HG03378 (cell line): ENCODE measurements around the gene RNASEH2C.
"Not testable (repeated sequence)": the region's sequence is repeated elsewhere in the genome, so short reads cannot be mapped to it uniquely, and the experiment has no call there.

Experiments used
- ATAC-seq: cut with Tn5 transposase; IDR thresholded peaks from one replicate; pipeline ENCODE4 v1.9.1; 2021; ENCODE audit warnings: mild to moderate bottlenecking, moderate library complexity; ENCODE audit not compliant: unreplicated experiment

Gene RNASEH2C

GRCh38 chr11:65691847-65692246 is 28.8 kb downstream of the RNASEH2C start:
- ATAC-seq, result not testable (repeated sequence)

DNA sequence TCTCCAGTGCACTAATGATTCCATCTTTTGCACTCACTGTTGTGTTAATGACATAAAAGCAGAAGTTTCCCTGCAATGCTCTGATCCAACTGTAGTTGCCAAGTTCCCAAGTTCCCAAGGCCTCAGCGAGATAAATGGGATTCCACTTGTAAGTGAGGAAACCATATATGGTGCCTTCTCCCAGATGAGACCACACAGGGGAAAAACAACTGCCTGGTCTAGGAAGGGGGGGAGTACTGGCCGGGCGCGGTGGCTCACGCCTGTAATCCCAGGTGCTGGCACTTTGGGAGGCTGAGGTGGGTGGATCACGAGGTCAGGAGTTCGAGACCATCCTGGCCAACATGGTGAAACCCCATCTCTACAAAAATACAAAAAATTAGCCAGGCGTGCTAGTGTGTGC is 34.6 kb downstream of the RNASEH2C start:
- ATAC-seq, result no peak

- not testable (repeated sequence) for ATAC-seq
These were observed 37.1 kb downstream of the RNASEH2C start for GRCh38 chr11:65683480-65683879.

DNA sequence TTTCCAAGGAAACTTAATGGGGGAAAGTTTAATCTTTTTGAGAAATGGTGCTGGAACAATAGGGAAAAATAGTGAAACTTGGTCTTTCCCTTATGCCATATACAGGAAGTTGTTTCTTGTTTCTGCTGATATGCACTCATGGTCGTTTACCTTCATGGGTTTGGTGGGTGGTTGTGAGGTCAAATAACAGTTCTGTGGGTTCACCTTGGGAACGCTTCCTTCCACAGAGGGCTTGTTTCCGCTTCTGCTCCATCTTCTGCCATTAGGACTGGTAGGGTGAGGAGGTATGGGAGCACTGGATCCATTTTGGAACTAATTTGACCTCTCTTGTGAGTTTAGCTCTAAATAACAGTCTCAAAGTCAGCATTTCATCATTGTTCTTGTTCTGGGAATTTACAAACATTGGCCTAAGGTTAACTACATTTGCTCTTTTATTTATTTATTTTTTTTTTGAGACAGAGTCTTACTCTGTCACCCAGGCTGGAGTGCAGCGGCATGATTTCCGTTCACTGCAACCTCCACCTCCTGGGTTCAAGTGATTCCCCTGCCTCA is 40.3 kb downstream of the RNASEH2C start:
- no peak for ATAC-seq

- ATAC-seq, result no peak
These were observed 47.6 kb downstream of the RNASEH2C start for GRCh38 chr11:65672982-65673381.

GRCh38 chr11:65672180-65672860 is 48.3 kb downstream of the RNASEH2C start:
- ATAC-seq, result no peak
